Liver (tissue), 9 donors: ENCODE measurements around the gene AUP1. TPM values are rescaled to one million over a fixed set of nuclear protein-coding genes. Genes with fewer than 3 reads are reported as not detected.
A peak's percentile ranks its signal among the peaks of the same experiment; 100 is the strongest.

Experiments used
- DNase-seq: peaks from one replicate; pipeline ENCODE4 v3.0.0-alpha.2; 2017; ENCODE audit warnings: low spot score
- H3K27ac ChIP-seq, 2 donors: one replicate each; pipeline ENCODE4 v1.7.0; 2013; ENCODE audit warnings: inconsistent platforms in 2 of 2, low read length in 2 of 2, control low read depth in 1 of 2, low read depth in 1 of 2, mild to moderate bottlenecking in 1 of 2
- H3K27me3 ChIP-seq, 4 donors: one replicate each; pipeline versions ENCODE4 v1.6.1 to v1.7.0; 2013; ENCODE audit warnings: low read length in 3 of 4, inconsistent platforms in 1 of 4, mild to moderate bottlenecking in 1 of 4, moderate library complexity in 1 of 4; ENCODE audit not compliant: control insufficient read depth in 4 of 4, insufficient read depth in 4 of 4
- H3K36me3 ChIP-seq, 4 donors: one replicate each; pipeline versions ENCODE4 v1.6.1 to v1.7.0; 2013; ENCODE audit warnings: low read length in 3 of 4, mild to moderate bottlenecking in 3 of 4, low read depth in 1 of 4, moderate library complexity in 1 of 4; ENCODE audit not compliant: control insufficient read depth in 4 of 4, insufficient read depth in 3 of 4
- H3K4me1 ChIP-seq, 4 donors: one replicate each; pipeline versions ENCODE4 v1.6.1 to v1.7.0; 2013; ENCODE audit warnings: low read length in 3 of 4, mild to moderate bottlenecking in 3 of 4, moderate library complexity in 1 of 4; ENCODE audit not compliant: control insufficient read depth in 4 of 4, insufficient read depth in 4 of 4
- H3K4me3 ChIP-seq, 3 donors: one replicate each; pipeline versions ENCODE4 v1.6.1 to v1.7.0; 2013; ENCODE audit warnings: low read length in 3 of 3, control low read depth in 1 of 3, low read depth in 1 of 3, mild to moderate bottlenecking in 1 of 3
- H3K9ac ChIP-seq, 2 donors: one replicate each; pipeline ENCODE4 v1.7.0; 2013; ENCODE audit warnings: low read length in 2 of 2, mild to moderate bottlenecking in 2 of 2, moderate library complexity in 2 of 2, control low read depth in 1 of 2, low read depth in 1 of 2
- H3K9me3 ChIP-seq, 4 donors: one replicate each; pipeline versions ENCODE4 v1.6.1 to v1.7.0; 2013; ENCODE audit warnings: low read length in 3 of 4; ENCODE audit not compliant: control insufficient read depth in 4 of 4
- CTCF ChIP-seq: fragments of 150-350 bp; IDR thresholded peaks from 2 replicates; pipeline ENCODE4 v1.5.1; 2017; ENCODE audit warnings: improper control_type of control experiment, low read depth, low read length; ENCODE audit not compliant: missing input control
- GABPA ChIP-seq, 2 donors: IDR thresholded peaks in 1 of 2; conservative IDR thresholded peaks in 1 of 2; 2 replicates each; pipeline ENCODE4 v1.6.1; 2016; ENCODE audit warnings: antibody characterized with exemption in 2 of 2, mild to moderate bottlenecking in 1 of 2, moderate library complexity in 1 of 2
- HNF4G ChIP-seq: IDR thresholded peaks from 2 replicates; pipeline ENCODE4 v1.6.1; 2016; ENCODE audit warnings: antibody characterized with exemption
- JUND ChIP-seq, 2 donors: IDR thresholded peaks; 2 replicates each; pipeline ENCODE4 v1.6.1; 2016; ENCODE audit warnings: antibody characterized with exemption in 2 of 2
- RXRA ChIP-seq, 2 donors: IDR thresholded peaks; 2 replicates each; pipeline ENCODE4 v1.6.1; 2017 to 2018; ENCODE audit warnings: antibody characterized with exemption in 2 of 2, mild to moderate bottlenecking in 1 of 2
- TAF1 ChIP-seq: conservative IDR thresholded peaks from 2 replicates; pipeline ENCODE4 v1.6.1; 2016; ENCODE audit warnings: antibody characterized with exemption, mild to moderate bottlenecking
- ZBTB33 ChIP-seq: IDR thresholded peaks from 2 replicates; pipeline ENCODE4 v1.6.1; 2016; ENCODE audit warnings: antibody characterized with exemption
- WGBS: extraction: QIAGEN DNeasy Blood & Tissue Kit; methylation state at CpG from one replicate; pipeline ENCODE4 v1.1.7; 2013; 5-methylcytosine and 5-hydroxymethylcytosine counted together
- polyA plus RNA-seq, 2 donors: library from polyadenylated mRNA; stranded (reverse) in 1 of 2; unstranded in 1 of 2; fragments of 200-250 nt in 1 of 2; fragments of >200 nt in 1 of 2; fragmentation: Nextera tagmentation in 1 of 2; extraction: Ambion mirVana in 1 of 2; gene quantifications; one replicate each; pipeline versions ENCODE4 v1.2.1 to v1.2.3, GENCODE V29; 2013 to 2015
- total RNA-seq, 2 donors: library from RNA; depleted of rRNA; stranded (reverse); fragments of >200 nt; gene quantifications; one replicate each; pipeline ENCODE4 v1.2.3, GENCODE V29; 2014
- donor health status: healthy.
- donor health status: healthy.
- donor health status: healthy.
- donor health status: healthy.
- donor health status: healthy.

Gene AUP1
- total and polyA plus RNA-seq, 4 donors: 62.6 to 126 (median 109) TPM

GRCh38 chr2:74578408-74578807, 48.9 kb upstream of the AUP1 start:
- DNase-seq: no peak
- peaks cover 0 to 3% (median 0%) of the 10 kb centered on the region in 4 donors for H3K27me3 ChIP-seq
- no peaks in the 10 kb centered on the region for H3K36me3 ChIP-seq
- H3K4me3 ChIP-seq: no peak overlapping the region
- H3K9ac ChIP-seq: no peak overlapping the region
- 88% methylated on average over 3 of the region's 3 CpGs for WGBS
- H3K9me3 ChIP-seq: no peaks in the 10 kb centered on the region
- TF ChIP-seq ZBTB33 (no peak), HNF4G (no peak), CTCF (no peak), JUND (IDR thresholded peaks at IDR 0.05) (no peak), RXRA (IDR thresholded peaks at IDR 0.05) (no peak)
- H3K27ac ChIP-seq: no peak overlapping the region
- H3K4me1 ChIP-seq: no peaks in the 10 kb centered on the region

- Histone ChIP-seq H3K4me3 (no peak overlapping the region), H3K27me3 (peaks cover 0 to 3% (median 0%) of the 10 kb centered on the region in 4 donors), H3K9ac (no peak overlapping the region), H3K27ac (peak overlapping the region in 1 of 2 donors; percentile 37), H3K9me3 (no peaks in the 10 kb centered on the region), H3K4me1 (no peaks in the 10 kb centered on the region), H3K36me3 (no peaks in the 10 kb centered on the region)
- WGBS: 63% methylated on average over 2 of the region's 2 CpGs
- peak; percentile 53 to 56 for TF ChIP-seq GABPA (IDR thresholded peaks at IDR 0.05 in 1 of 2, conservative IDR thresholded peaks at IDR 0.05 in 1 of 2)
- no peak for TF ChIP-seq TAF1
- TF ChIP-seq CTCF: no peak
- DNase-seq: no peak
Measured at GRCh38 chr2:74577448-74577847, 47.9 kb upstream of the AUP1 start.

GRCh38 chr2:74576863-74577229, 47.3 kb upstream of the AUP1 start:
- H3K27ac ChIP-seq: peak overlapping the region in 1 of 2 donors; percentile 37

More at GRCh38 chr2:74576863-74577229, 47.3 kb upstream of the AUP1 start:
- no peaks in the 10 kb centered on the region for H3K4me1 ChIP-seq
- H3K27me3 ChIP-seq: peaks cover 0 to 3% (median 0%) of the 10 kb centered on the region in 4 donors
- 59% methylated on average over 1 of the region's 1 CpG for WGBS
- H3K9me3 ChIP-seq: no peaks in the 10 kb centered on the region
- no peaks in the 10 kb centered on the region for H3K36me3 ChIP-seq
- no peak for DNase-seq
- no peak overlapping the region for H3K9ac ChIP-seq
- TF ChIP-seq RXRA (IDR thresholded peaks at IDR 0.05) (no peak), JUND (IDR thresholded peaks at IDR 0.05) (no peak), CTCF (no peak), ZBTB33 (no peak)
- no peak overlapping the region for H3K4me3 ChIP-seq
